Choroid plexus epithelial cell (primary cell): ENCODE measurements around the gene TRPM8.
"Not testable (repeated sequence)": the region's sequence is repeated elsewhere in the genome, so short reads cannot be mapped to it uniquely, and the experiment has no call there.

Experiments used
- DNase-seq: peaks from one replicate; pipeline ENCODE4 v3.0.0-alpha.2; 2010; ENCODE audit warnings: low read depth
- H3K4me3 ChIP-seq: 2 replicates; pipeline ENCODE4 v1.5.1; 2011; ENCODE audit warnings: low read depth, mild to moderate bottlenecking, control low read depth, low read length, moderate library complexity
- CTCF ChIP-seq: conservative IDR thresholded peaks from 2 replicates; pipeline ENCODE4 v1.5.1; 2011; ENCODE audit warnings: low read depth, mild to moderate bottlenecking, control low read depth, inconsistent platforms, low read length, moderate library complexity

Gene TRPM8

GRCh38 chr2:233965032-233965603 is 47.9 kb downstream of the TRPM8 start:
- TF ChIP-seq CTCF = no peak
- no peak overlapping the region for H3K4me3 ChIP-seq
- DNase-seq = no peak

DNA sequence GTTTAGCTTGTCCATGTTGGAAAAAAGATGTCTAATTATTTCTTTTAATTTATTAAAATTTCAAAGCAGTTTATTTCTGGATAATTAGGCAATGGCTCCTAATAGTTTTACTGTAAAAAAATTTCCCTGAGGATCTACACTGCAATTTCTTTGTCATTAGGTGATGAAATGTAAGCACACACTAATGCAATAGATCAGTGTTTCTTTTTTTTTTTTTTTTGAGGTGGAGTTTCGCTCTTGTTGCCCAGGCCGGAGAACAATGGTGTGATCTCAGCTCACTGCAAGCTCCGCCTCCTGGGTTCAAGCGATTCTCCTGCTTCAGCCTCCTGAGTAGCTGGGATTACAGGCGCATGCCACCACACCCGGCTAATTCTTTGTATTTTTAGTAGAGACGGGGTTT is 48.5 kb downstream of the TRPM8 start:
- not testable (repeated sequence) for H3K4me3 ChIP-seq, DNase-seq

DNA sequence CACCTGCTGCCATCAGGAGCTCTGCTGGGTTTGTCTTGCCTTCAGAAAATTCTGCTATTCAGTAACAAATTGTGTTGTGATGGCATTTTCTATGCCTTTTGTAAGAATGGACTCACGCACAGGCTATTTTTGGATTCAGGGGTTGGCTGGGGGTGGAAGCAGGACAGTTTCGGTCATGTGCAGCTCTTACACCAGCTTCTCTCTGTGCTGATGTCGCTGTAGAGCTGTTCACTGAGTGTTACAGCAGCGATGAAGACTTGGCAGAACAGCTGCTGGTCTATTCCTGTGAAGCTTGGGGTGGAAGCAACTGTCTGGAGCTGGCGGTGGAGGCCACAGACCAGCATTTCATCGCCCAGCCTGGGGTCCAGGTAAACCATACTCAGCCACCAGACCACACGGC is 49.2 kb downstream of the TRPM8 start:
- no peak for TF ChIP-seq CTCF
- DNase-seq = peak; percentile 29
- no peak overlapping the region for H3K4me3 ChIP-seq

GRCh38 chr2:233967164-233967563 is 50.0 kb downstream of the TRPM8 start:
- no peak for TF ChIP-seq CTCF
- no peak for DNase-seq
- no peak overlapping the region for H3K4me3 ChIP-seq

DNA sequence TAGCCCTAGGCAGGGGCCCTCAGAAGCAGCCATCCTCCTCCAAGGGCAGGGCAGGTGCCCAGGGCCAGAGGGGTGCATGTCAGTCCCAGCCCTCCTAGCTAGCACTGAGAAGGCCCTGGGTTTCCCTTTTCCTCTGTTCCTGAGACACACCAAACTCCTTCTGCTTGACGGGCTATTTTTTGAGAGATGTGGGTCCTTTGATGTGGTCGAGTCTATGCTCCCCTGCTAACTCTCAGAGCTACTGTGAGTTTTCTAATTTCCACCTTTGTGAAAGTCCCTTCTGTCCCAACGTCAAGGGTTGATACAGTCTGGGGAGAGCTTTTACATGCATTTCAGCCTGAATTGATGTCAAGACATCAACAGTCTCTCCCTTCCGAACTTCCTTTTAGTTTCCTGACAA is 51.4 kb downstream of the TRPM8 start:
- no peak for DNase-seq
- no peak for TF ChIP-seq CTCF

GRCh38 chr2:233972460-233972859 is 55.3 kb downstream of the TRPM8 start:
- not testable (repeated sequence) for DNase-seq

More for the DNA sequence above, 51.4 kb downstream of the TRPM8 start:
- no peak overlapping the region for H3K4me3 ChIP-seq

GRCh38 chr2:233972941-233973575 is 55.9 kb downstream of the TRPM8 start:
- no peak for DNase-seq
- no peak overlapping the region for H3K4me3 ChIP-seq
- TF ChIP-seq CTCF = no peak

More at GRCh38 chr2:233972460-233972859, 55.3 kb downstream of the TRPM8 start:
- not testable (repeated sequence) for H3K4me3 ChIP-seq

DNA sequence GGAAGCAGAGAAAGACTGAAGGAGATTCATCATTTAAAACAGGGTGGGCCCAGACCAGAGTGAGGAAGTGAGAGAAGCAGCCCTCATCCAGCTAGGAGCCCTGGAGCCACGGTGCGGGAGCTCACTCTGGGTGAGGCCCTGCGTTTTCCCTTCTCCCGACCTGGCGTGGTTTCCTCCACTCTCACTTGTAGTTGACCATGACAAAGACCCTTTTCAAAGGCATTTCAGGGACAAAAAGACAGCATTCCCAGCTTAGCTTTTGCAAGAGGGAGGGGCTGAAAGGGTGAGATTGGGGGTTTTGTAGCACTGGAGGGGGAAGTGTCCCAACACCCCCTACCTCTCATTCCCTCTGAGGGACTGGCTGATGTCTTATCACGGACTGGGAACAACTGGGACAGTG is 56.6 kb downstream of the TRPM8 start:
- no peak overlapping the region for H3K4me3 ChIP-seq
- DNase-seq = no peak
- no peak for TF ChIP-seq CTCF
